Measurements from ENCODE around the gene CENPP.
"Not testable (repeated sequence)": the region's sequence is repeated elsewhere in the genome, so short reads cannot be mapped to it uniquely, and the experiment has no call there.

CENPP gene

DNA sequence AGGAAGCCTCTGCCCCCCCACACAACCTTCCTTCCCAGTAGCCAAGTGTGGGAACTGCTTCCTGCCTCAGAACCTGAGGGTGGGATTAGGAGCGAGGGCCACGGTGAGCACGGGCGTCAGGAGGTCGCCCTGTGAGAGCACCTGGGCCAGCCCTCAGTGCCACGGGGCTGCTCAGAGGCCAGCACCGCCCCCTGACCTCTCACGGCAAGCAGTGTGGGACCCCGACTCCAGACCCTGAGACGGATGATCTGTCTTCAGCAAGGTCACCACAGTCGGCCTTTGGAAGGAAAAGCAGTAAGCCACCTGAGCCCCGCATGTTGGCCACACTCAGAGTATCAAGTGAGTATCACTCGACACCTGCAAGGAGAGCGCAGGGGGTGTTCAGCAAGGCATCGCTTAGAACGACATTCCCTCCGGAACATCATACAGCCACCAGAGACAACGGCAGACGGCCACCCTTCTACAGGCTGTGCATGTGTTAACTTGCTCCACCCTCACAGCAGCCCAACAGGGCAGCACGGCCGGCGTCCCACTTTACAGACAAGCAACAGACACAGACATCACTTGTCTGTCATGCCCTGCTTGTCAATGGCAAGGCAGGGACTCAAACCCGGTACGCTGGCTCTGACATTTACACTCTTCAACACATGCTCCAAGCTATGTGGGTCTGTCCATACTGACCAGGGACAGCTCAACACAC is 294.0 kb downstream of the CENPP start:
- no peak for DNase-seq

DNA sequence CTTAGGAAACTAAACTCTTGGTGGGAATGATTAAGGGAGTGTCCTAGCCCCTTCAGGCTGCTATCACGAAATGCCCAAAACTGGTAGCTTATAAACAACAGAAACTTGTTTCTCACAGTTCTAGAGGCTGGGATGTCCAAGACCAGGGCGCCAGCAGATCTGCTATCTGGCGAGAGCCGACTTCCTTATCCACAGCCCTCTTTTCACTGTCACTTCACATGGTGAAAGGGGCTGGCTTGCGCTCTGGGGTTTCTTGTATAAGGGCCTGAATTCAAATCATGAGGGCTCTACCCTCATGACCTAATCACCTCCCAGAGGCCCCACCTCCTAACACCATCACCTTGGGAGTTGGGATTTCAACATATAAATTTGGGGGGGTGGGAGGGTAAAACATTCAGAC is 295.1 kb downstream of the CENPP start:
- DNase-seq: no peak

DNA sequence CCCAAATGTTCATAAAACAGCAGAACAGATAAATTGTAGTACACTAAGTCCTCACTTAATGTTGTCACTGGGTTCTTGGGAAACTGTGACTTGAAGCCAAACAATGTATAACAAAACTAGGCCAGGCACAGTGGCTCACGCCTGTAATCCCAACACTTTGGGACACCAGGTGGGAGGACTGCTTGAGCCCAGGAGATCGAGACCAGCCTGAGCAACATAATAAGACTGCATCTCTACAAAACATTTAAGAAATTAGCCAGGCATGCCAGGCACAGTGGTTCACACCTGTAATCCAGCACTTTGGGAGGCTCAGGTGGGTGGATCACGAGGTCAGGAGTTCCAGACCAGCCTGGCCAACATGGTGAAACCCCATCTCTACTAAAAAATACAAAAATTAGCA is 298.2 kb downstream of the CENPP start:
- DNase-seq: not testable (repeated sequence)

DNA sequence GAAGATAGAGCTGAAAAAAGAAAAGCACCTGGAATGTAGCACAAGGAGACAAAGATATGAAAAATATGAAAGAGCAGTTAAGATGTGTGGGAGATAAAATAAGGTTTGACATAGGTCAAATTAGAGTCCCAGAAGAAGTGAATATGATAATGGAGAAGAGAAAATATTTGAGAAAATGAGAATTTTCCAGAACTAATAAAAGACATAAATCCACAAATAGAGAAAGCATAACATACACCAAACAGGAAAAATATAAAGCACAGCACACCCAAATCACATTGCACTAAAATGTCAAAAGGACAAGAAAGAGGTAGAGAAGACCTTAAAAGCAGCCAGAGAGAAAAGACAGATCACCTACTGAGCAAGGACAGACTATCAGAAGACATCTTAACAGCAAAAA is 300.7 kb downstream of the CENPP start:
- DNase-seq: no peak

DNA sequence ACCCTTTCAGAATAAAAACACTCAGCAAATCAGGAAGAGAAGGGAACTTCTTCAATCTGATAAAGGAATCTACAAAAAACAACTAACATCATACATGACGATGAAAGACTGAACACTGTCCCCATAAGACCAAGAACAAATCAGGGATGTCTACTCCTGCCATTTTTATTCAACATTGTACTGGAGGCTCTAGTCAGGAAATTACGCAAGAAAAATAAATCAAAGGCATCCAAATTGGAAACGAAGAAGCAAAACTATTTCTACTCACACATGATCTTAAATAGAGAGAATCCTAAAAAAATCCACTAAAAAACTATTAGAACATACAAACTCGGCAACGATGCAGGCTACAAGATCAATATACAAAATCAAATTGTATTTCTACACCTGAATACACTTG is 301.9 kb downstream of the CENPP start:
- DNase-seq: no peak

DNA sequence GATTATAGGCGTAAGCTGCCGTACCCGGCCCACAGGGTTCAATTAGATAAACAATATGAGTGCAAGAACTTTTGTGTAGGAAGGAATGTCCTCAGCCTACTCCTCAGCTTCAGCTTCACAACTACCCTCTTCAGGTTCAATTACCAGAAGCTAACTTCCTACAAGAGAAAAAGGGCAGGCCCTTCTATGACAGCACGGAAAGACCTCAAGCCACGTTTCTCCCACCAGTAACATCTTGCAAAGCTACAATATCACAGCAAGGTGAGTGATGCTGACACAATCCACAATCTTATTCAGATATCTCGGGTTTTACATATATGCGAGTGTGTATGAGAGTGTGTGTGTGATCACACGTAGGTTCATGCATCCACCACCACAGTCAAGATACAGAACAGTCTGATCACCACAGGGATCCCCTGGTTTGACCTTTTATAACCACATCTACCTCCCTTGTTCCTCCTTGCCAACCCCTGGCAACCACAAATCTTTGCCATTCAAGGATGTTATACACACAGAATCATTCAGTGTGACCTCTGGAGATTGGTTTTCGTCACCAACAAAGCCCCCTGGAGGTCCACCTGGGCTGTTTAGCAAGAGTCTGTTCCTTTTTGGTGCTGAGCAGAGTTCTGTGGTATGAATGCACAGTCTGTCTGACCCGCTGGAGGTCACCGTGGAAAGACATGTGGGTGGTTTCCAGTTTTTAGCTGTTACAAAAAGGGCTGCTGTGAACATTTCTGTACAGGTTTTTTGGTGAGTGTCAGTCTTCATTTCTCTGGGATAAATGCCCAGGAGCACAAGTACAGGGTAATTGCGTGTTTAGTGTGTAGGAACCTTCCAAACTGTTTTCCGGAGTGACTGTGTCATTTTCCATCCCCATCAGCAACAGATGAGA is 305.9 kb downstream of the CENPP start:
- DNase-seq: no peak

DNA sequence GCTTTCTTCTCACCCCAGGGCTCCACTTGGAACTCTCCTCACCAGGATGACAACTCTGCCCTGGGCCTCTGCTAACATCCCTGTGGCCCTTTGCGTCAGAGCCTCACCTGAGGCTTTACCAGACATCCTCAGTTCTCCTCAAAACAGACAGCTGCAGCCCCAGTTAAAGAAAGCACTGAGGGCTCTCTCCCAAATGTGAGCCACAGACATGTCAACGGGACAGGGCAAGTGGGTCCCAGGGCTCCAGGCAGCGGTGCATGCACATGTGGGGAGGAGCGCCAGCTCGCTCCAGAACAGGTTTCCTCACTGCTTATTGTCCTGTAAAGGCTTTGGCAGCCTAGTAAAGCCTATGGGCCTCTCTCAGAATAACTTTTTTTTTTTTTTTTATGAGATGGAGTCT is 306.9 kb downstream of the CENPP start:
- DNase-seq: no peak

DNA sequence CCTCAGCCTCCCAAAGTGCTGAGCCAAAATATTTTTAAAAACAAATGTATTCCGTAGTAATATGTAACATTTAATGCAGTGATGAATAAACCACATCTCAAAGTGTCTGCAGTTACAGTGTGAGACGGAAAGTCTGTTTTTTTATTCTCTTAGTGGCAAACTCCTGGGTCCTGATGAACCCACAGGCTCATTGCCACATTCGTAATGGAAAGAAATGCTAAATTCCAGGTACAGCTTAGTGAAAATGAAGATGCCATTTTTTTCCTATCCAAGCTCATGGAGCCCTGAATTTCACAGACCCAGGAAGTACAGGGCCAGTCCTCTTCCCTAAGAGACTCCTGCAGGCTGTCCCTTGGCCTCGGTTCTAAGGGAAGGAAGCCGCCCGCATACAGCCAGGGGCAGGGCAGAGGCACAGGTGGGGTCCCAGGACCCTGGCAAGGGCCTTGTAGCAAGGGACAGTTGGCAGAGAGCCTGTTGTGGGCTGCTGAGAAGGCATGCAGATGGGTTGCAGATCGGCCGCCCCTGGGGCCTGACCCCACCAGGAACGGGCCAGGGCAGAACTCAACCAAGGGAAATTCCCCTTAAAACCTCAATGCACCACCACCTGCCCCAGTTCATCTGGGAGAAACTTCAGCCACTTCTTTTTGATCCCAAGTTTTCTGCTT is 308.0 kb downstream of the CENPP start:
- no peak for DNase-seq

DNA sequence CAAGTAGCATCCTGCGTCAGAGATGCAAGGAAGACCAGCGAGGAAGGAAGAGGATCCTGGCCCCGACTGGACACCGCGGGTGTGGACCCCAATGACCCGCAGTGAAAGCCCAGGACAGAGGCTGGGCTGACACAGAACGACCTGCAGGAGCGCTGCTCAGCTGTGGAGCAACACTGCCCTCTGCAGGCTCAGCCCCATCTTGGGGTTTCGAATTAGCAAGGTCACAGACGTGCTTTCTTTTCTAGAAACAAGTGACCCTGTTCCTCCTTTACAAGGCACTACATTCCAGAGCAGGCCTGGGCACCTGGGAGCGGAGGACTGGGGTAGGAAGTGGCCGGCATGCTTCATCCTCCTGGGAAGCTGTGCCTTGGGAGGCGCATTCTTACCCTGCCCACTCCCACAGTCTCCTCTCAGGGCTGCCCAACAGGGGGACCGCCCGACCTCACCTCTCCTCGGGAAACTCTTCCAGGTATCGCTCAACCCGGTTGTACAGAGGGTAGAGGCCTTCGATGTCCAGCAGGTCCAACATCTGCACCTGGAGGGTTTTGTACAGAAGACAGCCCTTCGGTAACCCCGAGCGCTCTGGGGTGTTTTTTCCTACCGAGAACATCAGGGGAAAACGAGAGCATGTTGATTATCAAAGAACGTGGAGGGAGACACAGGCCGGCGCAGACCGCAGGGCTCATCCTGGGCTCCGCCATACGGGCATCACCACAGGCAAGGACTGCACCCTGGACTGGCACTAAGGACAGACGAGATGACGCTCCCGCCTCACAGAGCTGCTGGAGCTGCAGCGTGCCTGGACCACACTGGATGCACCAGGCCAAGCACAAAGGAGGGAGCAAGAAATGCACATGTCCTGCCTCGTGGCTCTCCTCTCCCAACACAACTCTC is 309.2 kb downstream of the CENPP start:
- DNase-seq: peak; percentile 3

DNA sequence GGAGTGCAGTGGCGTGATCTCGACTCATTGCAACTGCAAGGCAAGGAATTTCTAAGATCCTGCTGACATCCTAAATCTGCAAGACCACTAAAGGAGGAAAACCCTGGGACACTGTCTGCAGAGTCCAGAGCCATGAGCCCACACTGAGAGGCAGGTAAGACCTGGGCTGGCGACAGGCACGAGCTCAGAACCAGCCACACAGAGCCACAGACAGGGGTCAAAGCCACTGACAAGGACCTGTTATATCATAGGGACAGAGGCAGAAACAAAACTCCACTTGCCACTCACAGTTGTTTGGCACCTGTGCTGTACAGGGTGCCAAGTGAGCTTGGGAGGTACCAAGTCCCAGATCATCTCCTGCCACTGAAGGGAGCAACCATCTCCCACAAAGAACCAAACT is 310.0 kb downstream of the CENPP start:
- DNase-seq: no peak

DNA sequence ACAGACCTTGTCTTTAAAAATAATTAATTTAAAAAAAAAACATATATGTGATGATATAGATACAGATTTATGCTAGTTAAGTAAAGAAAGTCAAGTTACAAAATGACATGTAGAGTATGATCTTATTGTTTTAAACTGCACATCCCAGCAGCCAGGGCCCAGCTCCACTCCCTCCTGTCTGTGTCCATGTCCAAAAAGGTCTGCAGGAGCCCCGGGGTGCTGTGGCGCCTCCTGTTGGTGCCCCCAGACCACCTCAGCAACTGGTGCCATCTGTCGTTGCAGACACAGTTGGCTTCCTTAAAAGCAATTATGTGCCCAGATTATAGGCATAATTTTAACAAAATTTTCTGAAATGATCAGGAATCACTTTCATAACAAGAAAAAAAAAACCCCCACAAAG is 310.9 kb downstream of the CENPP start:
- DNase-seq: no peak

DNA sequence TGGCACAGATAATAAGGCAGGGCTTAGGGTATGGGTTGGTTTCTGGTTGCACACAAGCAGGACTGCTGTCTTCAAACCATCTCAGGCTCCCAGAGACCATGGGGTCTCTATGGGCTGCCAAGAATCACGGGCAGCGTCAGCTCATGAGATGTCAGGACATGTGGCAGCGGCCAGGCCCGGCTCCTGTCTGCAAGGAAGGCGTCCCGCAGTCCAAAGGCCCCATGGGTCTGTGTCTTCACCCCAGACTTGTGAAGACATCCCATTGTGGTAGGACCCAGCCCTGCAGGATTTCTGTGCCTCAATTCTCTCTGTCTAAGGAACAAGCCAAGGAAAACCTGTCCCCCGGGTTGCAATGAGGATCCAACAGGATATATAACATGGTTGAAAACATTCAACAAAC is 311.6 kb downstream of the CENPP start:
- DNase-seq: no peak

DNA sequence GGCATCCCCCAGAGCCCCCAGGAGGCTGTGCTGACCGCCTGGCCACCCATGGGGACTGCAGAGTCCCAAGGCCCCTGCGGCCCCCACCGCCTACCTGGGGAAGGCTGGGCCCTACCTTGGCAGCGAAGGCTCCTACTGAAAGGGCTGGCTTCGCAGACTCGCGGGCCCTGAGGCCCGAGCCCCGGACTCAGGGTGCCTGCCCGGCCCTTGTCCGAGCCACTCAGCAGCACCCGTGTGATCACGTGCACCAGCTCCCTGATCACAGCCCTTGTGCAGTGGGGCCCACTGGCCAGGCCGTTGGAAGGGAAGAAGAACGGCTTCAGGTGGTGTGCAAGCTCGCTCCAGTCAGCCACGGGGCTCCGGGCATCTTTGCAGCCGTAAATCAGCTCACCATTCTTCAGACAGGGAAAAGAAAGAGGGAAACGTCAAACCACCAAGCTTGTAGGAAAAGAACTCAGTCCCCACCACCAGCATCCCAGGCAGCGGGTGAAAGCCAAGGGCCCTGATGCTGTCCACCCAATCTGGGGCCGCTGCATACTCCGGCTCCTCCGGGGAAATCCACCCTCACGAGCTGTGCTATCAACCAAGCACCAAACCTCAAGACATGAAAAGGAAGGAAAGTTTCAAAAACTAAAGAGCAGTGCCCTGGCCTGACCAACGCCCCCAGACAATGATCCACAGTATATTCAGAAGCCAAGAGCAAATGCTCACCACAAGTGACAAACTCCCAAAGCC is 312.3 kb downstream of the CENPP start:
- DNase-seq: no peak

DNA sequence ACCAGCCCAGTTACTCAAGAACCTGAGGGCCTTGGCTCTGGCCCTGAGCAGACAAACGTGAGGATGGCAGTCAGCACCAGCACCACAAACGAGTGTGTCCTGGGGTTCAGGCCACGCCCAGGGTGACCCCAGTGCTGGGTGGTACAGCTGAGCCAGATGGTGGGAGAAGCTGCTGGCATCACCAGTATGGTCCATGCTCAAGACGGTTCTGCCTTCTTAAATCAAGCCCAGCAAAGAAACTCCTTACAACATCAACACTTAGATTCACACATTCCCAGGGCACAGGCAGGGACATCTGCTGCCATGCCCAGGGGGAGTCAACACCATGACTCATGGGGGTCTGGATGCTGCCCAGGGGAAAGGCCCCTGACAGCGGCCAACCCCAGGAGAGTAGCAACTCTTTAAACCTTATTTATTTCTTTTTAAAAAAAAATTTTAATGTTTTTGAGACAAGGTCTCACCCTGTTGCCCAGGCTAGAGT is 312.9 kb downstream of the CENPP start:
- DNase-seq: no peak

DNA sequence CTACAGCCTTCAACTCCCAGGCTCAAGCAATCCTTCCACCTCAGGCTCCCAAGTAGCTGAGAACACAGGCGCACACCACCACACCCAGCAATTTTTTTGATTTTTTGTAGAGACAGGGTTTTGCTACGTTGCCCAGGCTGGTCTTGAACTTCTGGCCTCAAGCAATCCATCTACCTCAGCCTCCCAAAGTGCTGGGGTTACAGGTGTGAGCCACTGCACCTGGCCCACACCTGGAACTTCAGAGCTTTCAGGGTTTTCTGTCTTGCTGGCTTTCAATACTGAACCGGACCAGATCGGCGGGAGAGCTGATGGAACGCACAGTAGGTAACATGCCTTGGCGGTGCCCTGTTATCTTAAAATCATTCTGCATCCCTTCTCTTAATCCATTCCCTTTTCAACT is 313.4 kb downstream of the CENPP start:
- DNase-seq: no peak

DNA sequence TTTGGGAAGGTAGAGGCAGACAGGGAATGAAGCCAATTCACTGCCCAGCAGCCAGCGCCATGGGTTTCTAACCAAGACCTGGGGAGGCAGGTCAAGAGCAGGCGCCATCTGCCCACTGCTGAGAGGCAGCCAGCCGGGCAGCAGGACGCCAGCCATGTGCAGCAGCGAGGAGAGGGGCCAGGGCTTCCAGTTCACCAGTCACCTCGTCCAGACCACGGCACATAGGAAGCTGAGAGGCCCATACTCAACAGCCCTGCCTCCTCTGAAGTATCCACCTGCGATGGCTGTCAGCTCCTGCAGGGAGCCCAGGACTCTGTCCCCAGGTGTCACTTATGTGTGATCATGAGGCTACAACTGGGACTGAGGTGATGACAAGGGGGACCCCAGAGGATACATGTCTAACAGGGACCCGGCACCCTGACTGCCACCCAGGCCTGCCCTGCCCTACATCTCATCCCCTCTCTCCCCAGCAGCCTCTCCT is 314.1 kb downstream of the CENPP start:
- DNase-seq: no peak

DNA sequence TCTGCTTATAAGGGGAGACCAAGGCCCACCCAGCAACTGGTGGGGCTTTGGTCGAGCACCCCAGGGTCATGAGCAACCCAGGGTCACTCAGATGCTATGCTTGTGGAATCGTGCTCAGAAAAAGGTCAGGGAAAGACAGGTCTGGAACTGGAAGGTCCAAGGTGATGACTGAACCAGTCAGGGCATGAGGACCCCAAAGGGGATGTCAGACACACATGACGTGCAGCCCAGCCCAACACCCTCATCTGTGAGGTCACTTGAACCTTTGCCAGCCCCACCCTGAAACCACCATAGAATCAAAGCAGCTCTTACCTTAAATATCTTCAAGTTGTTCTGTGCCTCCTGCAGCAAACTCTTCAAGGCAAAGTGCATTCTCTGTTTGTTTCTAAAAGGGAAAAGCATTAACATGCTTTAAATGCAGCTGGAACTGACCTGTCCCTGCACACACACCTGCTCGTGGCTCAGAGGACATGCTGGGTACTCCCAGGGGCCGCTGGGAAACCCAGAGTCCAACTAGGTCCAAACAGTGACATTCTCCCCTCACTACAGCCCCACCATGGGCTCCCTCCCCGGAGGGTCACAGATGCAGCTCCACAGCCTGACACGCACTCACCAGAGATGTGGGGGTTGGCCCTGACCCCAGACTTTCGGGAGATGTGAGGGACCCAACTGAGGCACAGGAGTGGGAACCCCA is 314.8 kb downstream of the CENPP start:
- no peak for DNase-seq

DNA sequence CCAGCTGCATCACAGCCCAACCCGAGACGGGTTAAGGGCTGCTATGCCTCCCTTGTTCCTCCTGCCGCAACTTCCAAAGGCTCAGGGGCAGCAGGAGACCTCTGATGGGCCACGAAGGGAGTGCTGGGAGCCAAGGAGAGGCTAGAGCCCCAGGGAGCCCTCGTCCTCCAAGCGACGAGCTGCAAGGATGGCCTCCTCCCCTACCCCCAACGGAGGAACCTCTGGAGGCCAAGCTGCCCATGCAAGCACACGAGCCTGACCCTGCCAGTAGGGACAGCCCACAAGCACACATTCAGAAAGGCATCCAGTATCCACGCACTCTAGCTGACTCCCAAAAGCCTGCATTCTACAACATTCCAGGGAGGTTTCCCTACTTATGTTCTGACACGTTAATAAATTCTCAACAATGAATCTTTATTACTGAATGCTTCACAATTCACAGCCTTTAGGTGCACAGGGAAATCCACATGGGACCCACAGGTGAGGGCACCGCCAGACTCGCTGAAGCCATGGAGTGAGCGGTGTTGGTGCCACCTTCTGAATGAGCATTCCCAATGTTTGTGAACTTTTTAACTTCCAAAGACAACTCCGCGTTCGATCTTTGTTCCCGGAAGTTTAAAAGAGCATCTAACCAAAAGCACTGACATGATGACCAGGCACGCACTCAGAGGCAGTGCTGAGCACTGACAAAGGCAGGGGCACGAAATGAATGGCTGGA is 315.5 kb downstream of the CENPP start:
- no peak for DNase-seq

DNA sequence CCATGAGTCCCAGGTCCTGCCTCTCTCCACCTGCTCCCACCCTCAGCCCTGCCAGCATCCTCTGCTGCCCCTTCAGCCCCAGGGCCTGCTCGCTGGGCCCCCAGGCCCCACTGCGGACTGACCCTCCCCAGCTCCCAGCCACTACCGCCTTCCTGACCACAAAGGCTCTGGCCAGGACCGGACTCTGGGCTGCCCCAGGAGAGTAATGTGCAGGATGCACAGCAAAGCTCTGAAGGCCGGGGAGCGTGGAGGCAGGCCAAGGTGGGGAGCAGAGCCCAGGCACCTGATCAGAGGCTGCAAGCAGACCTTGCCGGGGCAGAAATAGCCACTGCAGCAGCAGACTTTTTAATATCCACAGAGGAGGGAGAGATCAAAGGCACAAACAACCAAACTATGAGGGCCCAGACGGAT is 316.3 kb downstream of the CENPP start:
- no peak for DNase-seq

DNA sequence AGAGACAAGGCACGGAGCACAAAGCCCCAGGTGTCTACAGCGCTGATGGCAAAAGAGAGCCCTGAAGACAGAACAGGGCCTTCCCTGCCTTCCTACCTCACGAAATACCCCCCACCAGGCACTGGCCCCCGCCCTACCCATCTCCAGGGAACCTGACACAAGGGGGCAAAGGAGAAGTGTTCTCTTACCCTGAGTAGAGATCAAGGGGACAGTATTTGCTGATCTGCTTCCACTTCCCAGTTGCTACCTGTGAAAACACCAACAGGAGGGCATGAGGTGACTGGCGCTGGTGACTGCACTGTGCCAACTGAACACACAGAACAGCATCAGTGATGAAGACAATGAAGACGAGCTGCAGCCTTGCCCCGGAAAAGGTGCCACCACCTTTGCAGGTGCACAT is 316.8 kb downstream of the CENPP start:
- DNase-seq: no peak

Data from NCI-H1105 treated with DMSO at 0.1 percent for 48 hours (cell line).